HG03558 (cell line): Measurements from ENCODE around the gene CDK7.

ENCODE experiments used
- ATAC-seq: cut with Tn5 transposase; IDR thresholded peaks from one replicate; pipeline ENCODE4 v1.9.1; 2021; ENCODE audit warnings: moderate number of reproducible peaks; ENCODE audit not compliant: unreplicated experiment; ENCODE audit errors: extremely low read depth

CDK7 gene

DNA sequence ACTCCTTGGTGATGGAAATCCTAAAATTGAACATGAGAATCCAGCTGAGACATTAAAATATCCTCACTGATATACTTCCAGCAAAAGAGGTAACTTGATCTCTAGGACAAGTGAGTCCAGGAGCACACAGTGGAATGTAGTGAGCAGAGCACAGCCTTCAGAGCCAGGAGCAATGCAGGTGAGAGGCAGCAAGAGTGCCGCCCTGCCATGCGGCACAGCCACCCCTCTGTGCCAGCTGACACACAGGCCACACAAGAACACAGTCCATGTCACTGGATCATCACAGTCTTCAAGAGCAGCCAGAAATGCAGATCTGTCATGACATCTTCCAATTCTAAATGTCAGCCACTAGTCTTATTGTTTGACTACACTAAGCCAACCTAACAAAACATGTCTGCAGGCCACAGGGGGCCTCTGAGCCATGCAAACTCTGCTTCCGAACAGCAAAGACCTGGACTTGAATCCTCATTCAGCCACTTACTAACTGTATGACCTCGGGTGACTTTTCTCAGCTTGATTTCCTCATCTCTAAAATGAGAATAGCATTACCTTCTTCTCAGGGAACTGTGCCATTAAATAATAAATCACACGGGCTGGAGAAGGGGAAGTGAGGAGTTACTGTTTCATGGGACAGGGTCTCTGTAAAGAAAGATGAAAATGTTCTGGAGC lies 50.9 kb downstream of the CDK7 start:
- ATAC-seq = no peak

DNA sequence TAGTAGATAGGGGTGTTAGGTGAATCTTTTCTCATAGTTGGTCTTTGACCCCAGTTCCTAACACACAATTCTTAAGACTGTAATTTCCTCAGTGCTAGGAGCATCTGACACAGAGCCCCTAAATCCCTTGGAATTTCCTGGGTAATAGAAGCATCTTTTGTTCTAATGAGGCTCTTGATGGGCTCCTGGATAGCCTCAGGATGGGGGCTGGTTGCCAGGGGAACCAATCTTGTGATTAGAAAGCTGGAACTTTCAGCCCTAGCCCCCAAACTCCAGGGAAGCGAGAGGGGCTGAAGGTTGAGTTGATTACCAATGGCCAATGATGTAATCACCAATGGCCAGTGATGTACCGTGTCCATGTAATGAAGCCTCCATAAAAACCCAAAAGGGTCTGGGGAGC lies 53.4 kb downstream of the CDK7 start:
- ATAC-seq = no peak

DNA sequence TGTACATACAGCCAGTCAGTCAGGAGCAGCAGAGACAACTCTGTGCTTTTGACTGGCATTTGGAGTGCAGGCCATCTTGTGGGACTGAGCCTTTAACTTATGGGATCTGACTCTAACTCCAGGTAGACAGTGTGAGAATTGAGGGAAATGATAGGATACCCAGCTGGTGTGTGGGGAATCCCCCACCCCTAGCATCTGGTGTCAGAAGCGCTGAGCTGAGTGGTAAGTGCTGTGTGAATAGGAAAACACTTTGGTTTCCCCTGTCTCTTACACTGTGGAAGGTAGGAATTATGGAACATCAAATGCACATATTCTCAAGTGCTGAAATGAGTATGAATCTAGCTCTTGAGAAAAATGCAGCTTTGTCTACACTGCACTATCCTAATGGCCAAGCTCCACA lies 54.0 kb downstream of the CDK7 start:
- ATAC-seq = no peak

DNA sequence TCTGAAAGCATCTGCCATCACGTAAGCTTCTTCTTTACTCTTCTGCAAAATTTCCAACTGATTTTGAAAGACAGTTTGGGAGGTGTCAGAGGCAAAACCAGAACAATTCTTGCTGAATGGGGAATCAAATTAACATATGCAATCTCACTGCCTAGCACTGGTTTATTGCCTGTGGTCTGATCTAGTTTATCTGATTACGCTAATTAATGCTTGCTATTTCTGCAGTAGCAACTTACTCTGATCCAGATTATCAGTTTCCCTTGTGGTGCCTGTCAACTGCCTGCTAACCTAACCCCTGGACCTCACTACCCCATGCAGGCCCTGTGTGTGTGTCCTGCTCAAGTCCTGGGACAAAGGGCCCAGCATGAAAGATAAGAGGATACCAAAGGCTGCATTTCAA lies 57.6 kb downstream of the CDK7 start:
- ATAC-seq = no peak

DNA sequence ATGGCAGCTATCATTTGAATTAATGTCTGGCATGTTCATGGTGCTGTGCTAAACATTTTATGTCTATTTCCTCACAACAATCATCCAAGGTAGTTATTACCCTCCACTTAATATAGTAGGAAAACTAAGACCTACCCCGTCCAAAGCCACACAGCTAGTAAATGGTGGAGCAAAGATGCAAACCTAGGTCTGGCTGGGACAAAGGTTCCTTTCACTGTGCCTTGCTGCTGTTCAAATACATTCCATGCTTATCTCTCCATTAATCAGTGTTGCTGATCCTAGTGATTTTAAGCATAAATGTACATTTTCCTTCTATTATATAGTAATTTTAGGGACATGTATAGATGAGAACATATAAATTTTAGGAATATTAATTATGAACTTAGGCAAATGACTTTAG lies 59.2 kb downstream of the CDK7 start:
- ATAC-seq = no peak

DNA sequence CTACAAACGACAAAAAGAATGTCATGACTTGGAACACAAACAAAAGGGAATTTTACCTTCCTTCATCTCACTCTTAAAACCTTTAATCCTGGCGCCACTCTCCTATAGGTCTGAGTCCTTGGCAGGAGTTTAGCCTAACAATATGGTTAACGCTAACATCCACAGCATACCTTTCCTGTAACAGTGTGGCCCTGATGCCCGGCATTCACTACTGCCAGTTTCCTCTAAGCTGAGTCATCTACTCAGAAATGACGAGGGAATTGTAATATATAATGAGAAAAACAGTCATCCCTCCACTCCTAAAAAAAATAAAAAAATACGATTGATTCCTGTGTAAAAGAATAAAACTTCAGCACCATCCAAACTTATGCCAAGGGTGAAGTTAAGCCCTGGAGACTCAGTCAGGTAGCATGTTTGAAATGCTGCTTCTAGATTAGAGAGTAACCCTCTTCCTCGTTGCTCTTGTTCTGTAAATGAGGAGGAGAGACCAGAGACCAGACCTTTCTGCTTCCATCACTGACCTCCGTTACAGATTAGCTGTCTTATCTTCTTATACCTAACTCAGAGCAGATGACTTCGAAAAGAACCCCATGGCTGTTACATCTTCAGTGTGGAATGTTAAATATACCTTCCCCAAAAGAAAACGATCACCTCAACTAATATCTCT lies 60.5 kb downstream of the CDK7 start:
- no peak for ATAC-seq

DNA sequence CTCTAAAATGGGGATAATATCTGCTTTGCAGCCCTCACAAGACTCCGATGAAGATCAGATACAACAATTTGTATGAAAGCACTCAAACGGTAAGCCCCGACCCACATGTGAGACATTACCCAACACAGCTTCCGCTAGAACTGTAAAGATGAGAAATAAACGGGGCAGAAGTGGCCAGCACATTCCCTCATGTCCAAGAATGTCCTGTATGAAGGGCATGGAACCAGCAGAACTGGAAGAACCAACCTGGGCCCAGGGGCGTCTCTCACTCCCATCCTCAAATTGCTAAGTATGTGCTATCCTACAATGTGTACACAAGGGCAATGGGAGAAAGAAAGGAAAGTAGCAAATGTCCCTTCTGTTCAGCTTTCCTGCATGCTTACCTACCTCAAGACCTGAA lies 64.9 kb downstream of the CDK7 start:
- ATAC-seq = no peak

DNA sequence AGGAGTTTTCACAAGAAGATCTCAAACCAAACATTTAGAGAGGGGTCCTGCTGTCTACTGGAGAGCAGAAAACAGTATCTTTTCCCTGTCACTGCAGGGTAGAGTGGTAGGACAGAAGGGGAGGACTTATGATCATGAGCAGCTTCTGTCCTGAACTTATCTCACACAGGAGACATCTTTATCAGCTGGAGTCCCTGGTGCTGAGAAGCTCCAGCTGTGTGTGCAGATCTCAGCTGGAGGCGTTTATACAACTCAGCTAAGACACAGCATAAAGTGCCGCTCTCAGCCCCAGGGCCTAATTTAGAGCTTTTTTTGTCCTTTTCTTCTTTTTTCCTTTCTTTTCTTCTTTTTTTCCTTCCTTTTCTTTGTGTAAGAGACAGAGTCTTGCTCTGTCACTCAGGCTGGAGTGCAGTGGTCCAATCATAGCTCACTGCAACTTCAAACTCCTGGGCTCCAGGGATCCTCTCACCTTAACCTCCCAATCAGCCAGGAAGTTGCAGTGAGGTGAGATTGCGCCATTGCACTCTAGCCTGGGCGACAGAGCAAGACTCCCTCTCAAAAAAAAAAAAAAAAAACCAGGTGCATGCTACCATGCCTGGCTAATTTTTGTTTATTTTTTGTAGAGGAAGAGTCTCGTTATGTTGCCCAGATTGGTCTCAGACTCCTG lies 66.0 kb downstream of the CDK7 start:
- no peak for ATAC-seq

DNA sequence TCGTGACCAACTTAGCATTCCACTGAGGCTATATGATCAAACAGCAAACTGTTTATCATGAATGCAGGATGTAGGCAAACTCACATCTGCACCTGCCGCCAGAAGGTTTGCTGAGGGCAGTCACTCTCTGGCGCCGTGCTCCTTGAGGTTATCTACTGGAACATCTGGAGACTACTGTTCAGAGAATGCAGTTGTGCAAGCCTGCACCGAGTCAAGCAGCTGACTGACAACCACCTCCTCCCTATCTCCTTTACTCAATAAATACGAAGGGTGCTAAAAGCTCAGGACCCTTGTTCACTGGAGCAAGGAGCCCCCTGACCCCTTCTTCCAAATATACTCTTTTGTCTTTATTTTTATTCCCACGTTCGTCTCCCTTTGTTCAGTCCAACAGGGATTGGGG lies 70.8 kb downstream of the CDK7 start:
- ATAC-seq = no peak

DNA sequence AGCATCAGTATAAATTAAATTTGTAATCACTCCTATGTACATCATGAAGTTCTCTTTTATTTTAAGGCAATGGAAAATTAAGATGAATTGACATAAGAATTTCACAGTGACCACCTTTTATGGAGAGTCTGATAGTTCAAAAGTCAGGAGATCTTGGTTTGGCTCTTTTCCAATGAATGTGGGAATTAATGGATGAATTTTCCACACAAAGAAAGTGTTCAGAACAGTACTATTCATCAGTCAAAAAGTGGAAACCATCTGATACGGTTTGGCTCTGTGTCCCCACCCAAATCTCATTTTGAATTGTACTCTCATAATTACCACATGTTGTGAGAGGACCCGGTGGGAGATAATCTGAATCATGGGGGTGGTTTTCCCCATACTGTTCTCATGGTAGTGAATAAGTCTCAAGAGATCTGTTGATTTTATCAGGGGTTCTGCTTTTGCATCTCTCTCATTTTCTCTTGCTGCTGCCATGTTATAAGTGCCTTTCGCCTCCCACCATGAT lies 73.4 kb downstream of the CDK7 start:
- ATAC-seq = no peak

DNA sequence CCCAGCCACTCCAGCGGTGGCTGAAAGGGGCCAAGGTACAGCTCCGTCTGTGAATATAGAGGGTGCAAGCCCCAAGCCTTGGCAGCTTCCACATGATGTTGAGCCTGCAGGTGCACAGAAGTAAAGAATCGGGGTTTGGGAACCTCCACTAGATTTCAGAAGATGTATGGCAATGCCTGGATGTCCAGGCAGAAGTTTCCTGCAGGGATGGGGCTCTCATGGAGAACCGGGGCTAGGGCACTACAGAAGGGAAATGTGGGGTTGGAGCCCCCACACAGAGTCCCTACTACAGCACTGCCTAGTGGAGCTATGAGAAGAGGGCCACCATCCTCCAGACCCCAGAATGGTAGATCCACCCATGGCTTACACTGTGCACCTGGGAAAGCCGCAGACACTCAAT lies 74.7 kb downstream of the CDK7 start:
- no peak for ATAC-seq

DNA sequence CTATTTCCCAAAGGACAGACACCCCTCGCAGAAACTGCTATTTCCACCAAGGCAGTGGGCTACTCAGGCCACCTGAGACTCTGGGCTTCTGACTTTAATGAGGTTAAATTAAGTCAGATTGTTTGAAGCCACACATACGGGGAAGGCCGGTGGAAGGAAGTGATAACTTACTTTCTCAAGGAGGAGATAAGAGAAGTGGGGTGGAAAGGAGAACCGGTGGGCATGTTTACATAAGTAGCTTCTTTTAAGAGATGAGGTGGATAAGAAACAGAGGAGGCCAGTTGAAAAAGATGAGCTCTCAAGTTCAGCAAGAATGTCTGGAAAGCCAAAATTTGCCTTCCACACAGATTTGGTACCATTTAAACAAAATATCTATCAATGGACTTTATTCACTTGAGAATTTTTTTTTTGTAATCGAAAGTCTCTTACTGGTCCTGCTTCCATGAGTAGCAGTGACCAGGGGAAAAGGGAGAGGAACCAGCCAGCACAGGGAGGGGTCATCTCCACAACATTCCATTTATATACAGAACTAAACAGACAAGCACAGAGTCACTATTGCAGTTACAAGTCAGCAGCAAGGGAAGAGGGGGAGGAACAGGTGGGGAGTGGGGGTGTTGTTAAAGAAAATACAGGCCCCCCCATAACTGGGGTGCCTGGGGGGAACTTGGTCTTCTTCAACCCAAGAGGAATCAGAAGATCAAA lies 77.9 kb downstream of the CDK7 start:
- no peak for ATAC-seq

DNA sequence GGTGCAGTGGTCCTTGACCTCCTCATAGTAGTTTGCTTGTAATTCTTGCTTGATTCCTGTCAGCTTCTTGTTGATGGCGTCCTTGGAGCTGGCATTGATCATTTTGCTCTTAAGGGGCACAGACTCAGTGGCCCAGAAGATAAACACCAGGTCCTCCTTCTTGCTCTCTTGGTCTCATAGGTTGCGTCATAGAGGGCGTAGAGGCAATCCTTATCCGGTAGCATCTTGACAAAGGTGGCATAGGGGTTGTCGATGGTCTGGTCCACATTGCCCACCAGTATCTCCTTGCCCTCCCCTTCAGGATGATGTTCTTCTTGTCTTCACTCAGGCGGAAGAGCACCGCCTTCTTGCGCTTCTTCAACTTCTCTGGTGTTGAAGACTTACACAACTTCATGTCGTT lies 78.7 kb downstream of the CDK7 start:
- ATAC-seq = no peak

DNA sequence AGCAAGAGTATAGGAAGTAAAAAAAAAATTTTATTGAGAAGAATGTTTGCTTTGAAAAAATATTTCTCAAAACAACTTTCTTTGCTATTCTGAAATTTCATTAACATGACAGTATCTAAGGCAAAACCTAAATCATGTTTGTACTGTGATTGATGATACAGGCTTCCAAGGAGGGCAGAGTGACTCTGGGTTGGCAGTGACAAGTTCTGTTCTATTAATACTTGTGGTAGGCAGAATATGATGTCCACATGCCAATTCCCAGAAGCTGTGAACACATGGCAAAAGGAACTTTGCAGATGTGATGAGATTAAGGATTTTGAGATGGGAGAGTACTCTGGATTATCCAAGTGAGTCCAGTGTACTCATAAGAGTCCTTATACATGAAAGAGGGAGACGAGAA lies 81.3 kb downstream of the CDK7 start:
- ATAC-seq = no peak

DNA sequence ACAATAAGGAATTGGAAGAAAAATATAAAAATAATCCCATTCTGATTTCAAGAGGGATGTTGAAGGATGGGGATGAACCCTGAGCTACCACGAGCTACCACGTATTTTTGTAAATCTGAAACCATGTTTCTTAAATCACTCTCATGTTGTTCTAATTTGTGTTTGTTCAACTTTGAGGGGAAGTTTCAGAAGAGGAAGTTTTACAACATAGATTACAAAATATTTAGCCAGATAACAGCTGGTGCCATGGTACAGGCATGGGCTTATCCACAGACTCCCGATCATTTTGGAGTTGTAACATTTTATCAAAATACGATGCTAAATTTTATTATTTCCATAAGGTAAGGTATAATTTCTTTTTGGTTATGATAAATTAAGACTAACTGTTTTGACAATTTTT lies 82.7 kb downstream of the CDK7 start:
- ATAC-seq = no peak

DNA sequence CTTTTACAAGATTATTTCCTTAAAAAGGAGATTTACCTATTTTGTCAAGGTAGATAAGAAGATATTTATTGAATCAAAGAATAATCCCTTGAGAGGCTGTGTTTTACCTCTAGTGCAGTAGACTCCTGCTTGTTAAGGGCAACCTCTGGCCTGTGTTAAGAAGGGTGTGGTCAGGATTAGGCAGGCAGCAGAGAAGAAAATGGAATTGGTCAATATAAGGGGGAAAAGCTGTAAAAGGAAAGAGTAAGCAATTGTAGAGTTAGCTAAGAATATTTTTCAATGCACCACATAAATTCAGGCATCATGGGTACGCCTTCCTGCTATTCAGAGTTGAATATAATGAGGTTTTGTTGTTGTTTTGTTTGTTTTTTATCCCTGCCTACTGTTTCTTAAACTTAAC lies 91.7 kb downstream of the CDK7 start:
- ATAC-seq = no peak
